WTC11 (cell line): Measurements from ENCODE around the gene TMEM52. TPM values are rescaled to one million over a fixed set of nuclear protein-coding genes. Genes with fewer than 3 reads are reported as not detected.
A peak's percentile ranks its signal among the peaks of the same experiment; 100 is the strongest.

Experiments used
- ATAC-seq: fragments of 200-7000 bp; cut with Tn5 transposase; 2 replicates; pipeline ENCODE4 v1.10.0; 2021; ENCODE audit warnings: mild to moderate bottlenecking, moderate library complexity
- CTCF ChIA-PET: fragments of 300-600 bp; sonication (Branson Sonifier 250); formaldehyde crosslinking; loops from one replicate; lab custom pipeline; 2021; ENCODE audit warnings: antibody characterized with exemption; lab: Charles Lee
- POLR2A ChIA-PET: fragments of 350-600 bp; sonication (Branson Sonifier 250); formaldehyde crosslinking; loops from one replicate; lab custom pipeline; 2021; ENCODE audit warnings: antibody characterized with exemption; lab: Charles Lee
- DNase-seq: peaks from one replicate; pipeline ENCODE4 v3.0.0; 2021; ENCODE audit warnings: low spot score
- H3K27ac Mint-ChIP-seq: 2 replicates; pipeline ENCODE4 v1.8.0; 2021; ENCODE audit warnings: mixed read lengths
- H3K27me3 Mint-ChIP-seq: 2 replicates; pipeline ENCODE4 v1.8.0; 2021; ENCODE audit warnings: low read depth, mild to moderate bottlenecking, moderate library complexity, mixed read lengths
- H3K36me3 Mint-ChIP-seq: 2 replicates; pipeline ENCODE4 v1.8.0; 2021; ENCODE audit warnings: mixed read lengths
- H3K4me1 Mint-ChIP-seq: 2 replicates; pipeline ENCODE4 v1.8.0; 2022; ENCODE audit warnings: mixed read lengths
- H3K4me3 Mint-ChIP-seq: 2 replicates; pipeline ENCODE4 v1.8.0; 2021; ENCODE audit warnings: mild to moderate bottlenecking, moderate library complexity, mixed read lengths
- H3K9me3 Mint-ChIP-seq: 2 replicates; pipeline ENCODE4 v1.8.0; 2021; ENCODE audit warnings: mixed read lengths
- ARID4B ChIP-seq: sonication (generic); formaldehyde crosslinking; IDR thresholded peaks from 2 replicates; pipeline ENCODE4 v1.8.0; 2023; ENCODE audit warnings: missing genetic modification reagents, mild to moderate bottlenecking, borderline replicate concordance
- ATF1 ChIP-seq: sonication (generic); formaldehyde crosslinking; IDR thresholded peaks from 2 replicates; pipeline ENCODE4 v1.8.1; 2023; ENCODE audit warnings: mild to moderate bottlenecking, moderate library complexity, missing genetic modification reagents
- ATF3 ChIP-seq: sonication (generic); formaldehyde crosslinking; conservative IDR thresholded peaks from 2 replicates; pipeline ENCODE4 v1.8.1; 2022; ENCODE audit warnings: mild to moderate bottlenecking, missing genetic modification reagents
- E2F4 ChIP-seq: sonication (generic); formaldehyde crosslinking; IDR thresholded peaks from 2 replicates; pipeline ENCODE4 v1.8.1; 2022; ENCODE audit warnings: low read depth, mild to moderate bottlenecking, moderate library complexity, missing genetic modification reagents, borderline replicate concordance
- EMX1 ChIP-seq: fragments of 250-450 bp; sonication (Bioruptor Pico); IDR thresholded peaks from 2 replicates; pipeline ENCODE4 v1.8.0; 2021; ENCODE audit warnings: mild to moderate bottlenecking
- GABPB1 ChIP-seq: sonication (generic); formaldehyde crosslinking; IDR thresholded peaks from 2 replicates; pipeline ENCODE4 v1.8.1; 2023; ENCODE audit warnings: mild to moderate bottlenecking, missing genetic modification reagents
- GRHL2 ChIP-seq: fragments of 250-450 bp; sonication (Bioruptor Pico); IDR thresholded peaks from 2 replicates; pipeline ENCODE4 v1.8.0; 2022; ENCODE audit warnings: mild to moderate bottlenecking, moderate library complexity; ENCODE audit not compliant: insufficient replicate concordance, severe bottlenecking
- GTF2I ChIP-seq: fragments of 250-450 bp; sonication (Bioruptor Pico); conservative IDR thresholded peaks from 2 replicates; pipeline ENCODE4 v1.4.0; 2021; ENCODE audit warnings: mild to moderate bottlenecking
- JUN ChIP-seq: sonication (generic); formaldehyde crosslinking; IDR thresholded peaks from 2 replicates; pipeline ENCODE4 v1.8.0; 2023; ENCODE audit warnings: mild to moderate bottlenecking, missing genetic modification reagents
- MLX ChIP-seq: sonication (generic); formaldehyde crosslinking; IDR thresholded peaks from 2 replicates; pipeline ENCODE4 v1.8.1; 2023; ENCODE audit warnings: mild to moderate bottlenecking, missing genetic modification reagents, moderate library complexity
- NFYB ChIP-seq: sonication (generic); formaldehyde crosslinking; conservative IDR thresholded peaks from 2 replicates; pipeline ENCODE4 v1.8.0; 2022; ENCODE audit warnings: low read depth, missing genetic modification reagents
- NR2C2 ChIP-seq: sonication (generic); formaldehyde crosslinking; IDR thresholded peaks from 2 replicates; pipeline ENCODE4 v1.8.0; 2022; ENCODE audit warnings: mild to moderate bottlenecking, missing genetic modification reagents
- NR3C1 ChIP-seq: sonication (generic); formaldehyde crosslinking; conservative IDR thresholded peaks from 2 replicates; pipeline ENCODE4 v1.8.1; 2023; ENCODE audit warnings: low read depth, mild to moderate bottlenecking, missing genetic modification reagents
- RORB ChIP-seq: fragments of 250-450 bp; sonication (Bioruptor Pico); IDR thresholded peaks from 2 replicates; pipeline ENCODE4 v1.9.0; 2021; ENCODE audit warnings: mild to moderate bottlenecking
- SMAD3 ChIP-seq: sonication (generic); formaldehyde crosslinking; IDR thresholded peaks from 2 replicates; pipeline ENCODE4 v1.8.0; 2022; ENCODE audit warnings: missing genetic modification reagents, mild to moderate bottlenecking, borderline replicate concordance
- ZBTB21 ChIP-seq: sonication (generic); formaldehyde crosslinking; IDR thresholded peaks from 2 replicates; pipeline ENCODE4 v1.8.1; 2023; ENCODE audit warnings: mild to moderate bottlenecking, missing genetic modification reagents, borderline replicate concordance
- ZBTB43 ChIP-seq: sonication (generic); formaldehyde crosslinking; IDR thresholded peaks from 2 replicates; pipeline ENCODE4 v1.8.1; 2023; ENCODE audit warnings: mild to moderate bottlenecking, missing genetic modification reagents
- ZNF317 ChIP-seq: sonication (generic); formaldehyde crosslinking; IDR thresholded peaks from 2 replicates; pipeline ENCODE4 v1.8.1; 2023; ENCODE audit warnings: low read depth, mild to moderate bottlenecking, moderate library complexity, missing genetic modification reagents, borderline replicate concordance
- ZNF396 ChIP-seq: fragments of 250-450 bp; sonication (Bioruptor Pico); IDR thresholded peaks from 2 replicates; pipeline ENCODE4 v1.8.0; 2021; ENCODE audit warnings: mild to moderate bottlenecking, moderate library complexity, borderline replicate concordance
- ZNF425 ChIP-seq: fragments of 250-450 bp; sonication (Bioruptor Pico); conservative IDR thresholded peaks from 2 replicates; pipeline ENCODE4 v1.9.0; 2021; ENCODE audit warnings: mild to moderate bottlenecking
- ZSCAN18 ChIP-seq: fragments of 250-450 bp; sonication (Bioruptor Pico); IDR thresholded peaks from 2 replicates; pipeline ENCODE4 v2.1.2; 2022; ENCODE audit warnings: mild to moderate bottlenecking, moderate library complexity
- total RNA-seq: library from RNA; stranded (reverse); gene quantifications from 3 replicates; pipeline ENCODE4 v1.2.3, GENCODE V29; 2021

TMEM52 gene
- total RNA-seq, 1 experiment from 2014 or later, result 21.9 TPM

- no peak for TF ChIP-seq SMAD3 (CRISPR knock-in tag)
- TF ChIP-seq, all 79 proteins: peak for 0
Observed at GRCh38 chr1:1875932-1876331, 43.1 kb downstream of the TMEM52 start (continued).

GRCh38 chr1:1874901-1875300, 44.2 kb downstream of the TMEM52 start:
- no peak overlapping the region for H3K4me3 Mint-ChIP-seq
- ChIA-PET POLR2A (no interaction called here), CTCF (interaction anchor here (1.2 kb wide), 1 partner anchor 11 kb away, joined by 3 read pairs; no protein-coding TSS in a partner anchor)
- H3K4me1 Mint-ChIP-seq, result peaks cover 30% of the 10 kb centered on the region
- DNase-seq (no peak), ATAC-seq (no peak)
- TF ChIP-seq ZNF317 (CRISPR knock-in tag) (no peak), ZNF425 (CRISPR knock-in tag) (no peak), GRHL2 (CRISPR knock-in tag) (no peak), MLX (CRISPR knock-in tag) (no peak), SMAD3 (CRISPR knock-in tag) (no peak), GTF2I (CRISPR knock-in tag) (no peak), RORB (no peak), NFYB (CRISPR knock-in tag) (no peak), NR2C2 (CRISPR knock-in tag) (no peak), ATF3 (CRISPR knock-in tag) (no peak), ZBTB43 (CRISPR knock-in tag) (no peak), EMX1 (CRISPR knock-in tag) (no peak), ZNF396 (no peak), ATF1 (no peak)
- peaks cover 60% of the 10 kb centered on the region for H3K36me3 Mint-ChIP-seq
- H3K9me3 Mint-ChIP-seq, result peaks cover 19% of the 10 kb centered on the region
- no peaks in the 10 kb centered on the region for H3K27me3 Mint-ChIP-seq
- no peak overlapping the region for H3K27ac Mint-ChIP-seq

GRCh38 chr1:1873186-1873585, 45.9 kb downstream of the TMEM52 start:
- Mint-ChIP-seq H3K36me3 (peaks cover 56% of the 10 kb centered on the region), H3K9me3 (peaks cover 22% of the 10 kb centered on the region), H3K4me1 (peaks cover 24% of the 10 kb centered on the region), H3K27ac (peak overlapping the region; percentile 65; the same call in 1 of the 2 replicates), H3K27me3 (no peaks in the 10 kb centered on the region), H3K4me3 (no peak overlapping the region)
- CTCF ChIA-PET, result interaction anchor here (1.1 kb wide), 1 partner anchor 14 kb away, joined by 3 read pairs; no protein-coding TSS in a partner anchor
- ATAC-seq (no peak), DNase-seq (no peak)
- POLR2A ChIA-PET, result interaction anchor here (0.7 kb wide), 1 partner anchor 46 kb away, joined by 4 read pairs; no protein-coding TSS in a partner anchor
- TF ChIP-seq ATF3 (CRISPR knock-in tag) (no peak), JUN (CRISPR knock-in tag) (no peak), ZSCAN18 (no peak), E2F4 (CRISPR knock-in tag) (no peak), ARID4B (CRISPR knock-in tag) (no peak), ZBTB21 (no peak), GABPB1 (no peak), NR3C1 (CRISPR knock-in tag) (no peak), GRHL2 (CRISPR knock-in tag) (no peak)
